ENCODE data around the gene CETN2.

GRCh38 chrX:152798945-152799344 lies 31.6 kb downstream of the CETN2 start:
- TF ChIP-seq, protein P1, sequence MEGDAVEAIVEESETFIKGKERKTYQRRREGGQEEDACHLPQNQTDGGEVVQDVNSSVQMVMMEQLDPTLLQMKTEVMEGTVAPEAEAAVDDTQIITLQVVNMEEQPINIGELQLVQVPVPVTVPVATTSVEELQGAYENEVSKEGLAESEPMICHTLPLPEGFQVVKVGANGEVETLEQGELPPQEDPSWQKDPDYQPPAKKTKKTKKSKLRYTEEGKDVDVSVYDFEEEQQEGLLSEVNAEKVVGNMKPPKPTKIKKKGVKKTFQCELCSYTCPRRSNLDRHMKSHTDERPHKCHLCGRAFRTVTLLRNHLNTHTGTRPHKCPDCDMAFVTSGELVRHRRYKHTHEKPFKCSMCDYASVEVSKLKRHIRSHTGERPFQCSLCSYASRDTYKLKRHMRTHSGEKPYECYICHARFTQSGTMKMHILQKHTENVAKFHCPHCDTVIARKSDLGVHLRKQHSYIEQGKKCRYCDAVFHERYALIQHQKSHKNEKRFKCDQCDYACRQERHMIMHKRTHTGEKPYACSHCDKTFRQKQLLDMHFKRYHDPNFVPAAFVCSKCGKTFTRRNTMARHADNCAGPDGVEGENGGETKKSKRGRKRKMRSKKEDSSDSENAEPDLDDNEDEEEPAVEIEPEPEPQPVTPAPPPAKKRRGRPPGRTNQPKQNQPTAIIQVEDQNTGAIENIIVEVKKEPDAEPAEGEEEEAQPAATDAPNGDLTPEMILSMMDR (IDR thresholded peaks at IDR 0.05), result no peak
- no peak for TF ChIP-seq POLR2A (IDR thresholded peaks at IDR 0.05)

Measured in testis (tissue), 2 donors.